HG02571 (cell line): ENCODE measurements around the gene CLDN6.

Experiments
- ATAC-seq: cut with Tn5 transposase; IDR thresholded peaks from one replicate; pipeline ENCODE4 v1.9.1; 2021; ENCODE audit warnings: mild to moderate bottlenecking, moderate library complexity; ENCODE audit not compliant: unreplicated experiment

Gene CLDN6

GRCh38 chr16:3015865-3016521 is 2.0 kb downstream of the CLDN6 start:
- no peak for ATAC-seq

GRCh38 chr16:3014971-3015370 is 3.0 kb downstream of the CLDN6 start:
- no peak for ATAC-seq

GRCh38 chr16:3013998-3014690 is 3.8 kb downstream of the CLDN6 start:
- no peak for ATAC-seq

- no peak for ATAC-seq
Observed at GRCh38 chr16:3013491-3013951, 4.5 kb downstream of the CLDN6 start.

GRCh38 chr16:3012828-3013420 is 5.1 kb downstream of the CLDN6 start, which contains the start of gene CLDN9:
Gene CLDN9, plus strand, starts transcription at chr16:3012923. Its CDS starts 440 bp downstream, at chr16:3013363.
- no peak for ATAC-seq

- no peak for ATAC-seq
Observed at GRCh38 chr16:3012246-3012645, 5.7 kb downstream of the CLDN6 start.

- ATAC-seq: no peak
Observed at GRCh38 chr16:3010510-3010909, 7.5 kb downstream of the CLDN6 start.

- no peak for ATAC-seq
Observed at GRCh38 chr16:3009568-3010390, 8.2 kb downstream of the CLDN6 start.

- ATAC-seq: no peak
Observed at GRCh38 chr16:3008690-3009037, 9.3 kb downstream of the CLDN6 start.

GRCh38 chr16:3007957-3008689 is 9.9 kb downstream of the CLDN6 start:
- no peak for ATAC-seq

- ATAC-seq: no peak
Observed at GRCh38 chr16:3007059-3007956, 10.7 kb downstream of the CLDN6 start.

- ATAC-seq: no peak
Observed at GRCh38 chr16:3004781-3005284, 13.2 kb downstream of the CLDN6 start.

- ATAC-seq: peak; percentile 15
Observed at GRCh38 chr16:3004319-3004718, 13.7 kb downstream of the CLDN6 start.

GRCh38 chr16:3003582-3004270 is 14.3 kb downstream of the CLDN6 start:
- peak; percentile 93 for ATAC-seq

GRCh38 chr16:3001316-3001715 is 16.7 kb downstream of the CLDN6 start:
- ATAC-seq: no peak

GRCh38 chr16:3000540-3000939 is 17.4 kb downstream of the CLDN6 start:
- no peak for ATAC-seq

- no peak for ATAC-seq
Observed at GRCh38 chr16:2999929-3000328, 18.1 kb downstream of the CLDN6 start.

- no peak for ATAC-seq
Observed at GRCh38 chr16:2996298-2996697, 21.7 kb downstream of the CLDN6 start.
